Heart right ventricle (tissue), 16 donors: Measurements from ENCODE around the gene RAB39B. TPM values are rescaled to one million over a fixed set of nuclear protein-coding genes. Genes with fewer than 3 reads are reported as not detected.
"Not testable (repeated sequence)": the region's sequence is repeated elsewhere in the genome, so short reads cannot be mapped to it uniquely, and the experiment has no call there.

Source experiments
- ATAC-seq, 8 donors: fragments of 200-7000 bp; cut with Tn5 transposase; one replicate each; pipeline ENCODE4 v1.9.1; 2020; ENCODE audit warnings: mild to moderate bottlenecking in 8 of 8, moderate library complexity in 8 of 8, moderate number of reproducible peaks in 1 of 8
- DNase-seq, 2 donors: peaks; one replicate each; pipeline ENCODE4 v3.0.0-alpha.2; 2020
- H3K27ac ChIP-seq, 10 donors: fragments of 200-600 bp; sonication (generic) in 2 of 10; one replicate each; pipeline versions ENCODE4 v1.5.0 to v1.8.0; 2020 to 2022; ENCODE audit warnings: mild to moderate bottlenecking in 3 of 10
- H3K27me3 ChIP-seq, 7 donors: fragments of 200-600 bp; one replicate each; pipeline ENCODE4 v1.8.0; 2021 to 2022; ENCODE audit warnings: mild to moderate bottlenecking in 2 of 7
- H3K36me3 ChIP-seq, 9 donors: fragments of 200-600 bp; sonication (generic) in 1 of 9; one replicate each; pipeline versions ENCODE4 v1.5.0 to v1.8.0; 2020 to 2022; ENCODE audit warnings: mild to moderate bottlenecking in 2 of 9
- H3K4me1 ChIP-seq, 9 donors: fragments of 200-600 bp; sonication (generic) in 1 of 9; one replicate each; pipeline versions ENCODE4 v1.5.0 to v1.8.0; 2020 to 2022; ENCODE audit warnings: mild to moderate bottlenecking in 4 of 9
- H3K4me3 ChIP-seq, 10 donors: fragments of 200-600 bp; sonication (generic) in 2 of 10; one replicate each; pipeline versions ENCODE4 v1.5.0 to v1.8.0; 2020 to 2022; ENCODE audit warnings: mild to moderate bottlenecking in 7 of 10, moderate library complexity in 2 of 10
- H3K9me3 ChIP-seq, 11 donors: fragments of 200-600 bp in 10 of 11; sonication (generic) in 2 of 11; one replicate each; pipeline versions ENCODE4 v1.5.0 to v1.8.0; 2013 to 2022; ENCODE audit warnings: mild to moderate bottlenecking in 2 of 11, control low read depth in 1 of 11, moderate library complexity in 1 of 11
- CTCF ChIP-seq, 9 donors: fragments of 200-600 bp; sonication (generic) in 2 of 9; IDR thresholded peaks; one replicate each; pipeline versions ENCODE4 v1.5.0 to v1.8.0; 2021 to 2022; ENCODE audit warnings: antibody characterized with exemption in 9 of 9, mild to moderate bottlenecking in 5 of 9, moderate library complexity in 1 of 9
- WGBS, 2 donors: extraction: QIAGEN DNeasy Blood & Tissue Kit; methylation state at CpG; one replicate each; pipeline ENCODE4 v1.1.7; 2013; ENCODE audit warnings: inconsistent platforms in 1 of 2; 5-methylcytosine and 5-hydroxymethylcytosine counted together
- intact Hi-C, 10 donors: fragments of 100-400 bp; cut with DNase I; formaldehyde crosslinking; loops; one replicate each; pipeline versions ENCODE4 v1.11.1 to v1.14.2; 2022
- polyA plus RNA-seq, 2 donors: library from polyadenylated mRNA; stranded (reverse); fragments of 200-250 nt; gene quantifications; one replicate each; pipeline ENCODE4 v1.2.3, GENCODE V29; 2013
- total RNA-seq, 10 donors: library from RNA; stranded (reverse); fragmentation: NEBNext Ultra II Directional in 3 of 10; extraction: Animal tissue kit (Norgen Biotek cat#: 25700) in 3 of 10; gene quantifications; one replicate each; pipeline versions ENCODE4 v1.2.1 to v1.2.4, GENCODE V29; 2021 to 2023
- donor health status: Arrhythmogenic right ventricular cardiomyopathy.
- donor health status: ischemic (EF 13 %, LVEDD 7.1; RV severe dilation, severe dysfunction).
- donor health status: healthy with polysubstance abuse.
- donor health status: DM: no; HTN: yes; CAD: no.
- donor health status: DM: no; HTN: no; CAD: no.
- donor health status: ischemic (EF 25% LVEDD 6.9; RV normal size, moderate dysfunction).
- donor health status: ischemic (EF 25% LVEDD 5.7; RV mildly dilated, moderate dysfunction).
- donor health status: healthy.
- donor health status: DM: yes; HTN: yes; CAD: no.
- donor health status: Ischemic cardiomyopathy.
- donor health status: ischemic (EF 35%, LVEDD 5.7; RV mildly dilated, moderate dysfunction).
- donor health status: nonischemic (EF 11% LVEDD 7.7; RV severe dilation, severe dysfunction).
- donor health status: DM: yes; HTN: yes; CAD: no.
- donor health status: PGD.
- donor health status: ischemic (EF 29% LVEDD 5.4; RV normal size, mild dysfunction).
- donor health status: nonischemic (EF 23%, LVEDD 6.1; RV moderate dilation, normal function).

RAB39B gene
- total and polyA plus RNA-seq, 12 donors = 0.07 to 0.25 (median 0.18) TPM; not detected in 3

- no peak for DNase-seq
- Histone ChIP-seq H3K27me3 (no peaks in the 10 kb centered on the region), H3K9me3 (peaks cover 0 to 51% (median 0%) of the 10 kb centered on the region in 11 donors), H3K36me3 (peaks cover 0 to 5% (median 0%) of the 10 kb centered on the region in 9 donors), H3K27ac (no peak overlapping the region), H3K4me3 (no peak overlapping the region), H3K4me1 (no peaks in the 10 kb centered on the region)
- 95 to 96% methylated on average over 1 of the region's 1 CpG for WGBS, 2 donors
- TF ChIP-seq CTCF (IDR thresholded peaks at IDR 0.05) = no peak
- intact Hi-C loops = no loop called here
- no peak for ATAC-seq
Measured at GRCh38 chrX:155270969-155271368, 6.7 kb upstream of the RAB39B start.

DNA sequence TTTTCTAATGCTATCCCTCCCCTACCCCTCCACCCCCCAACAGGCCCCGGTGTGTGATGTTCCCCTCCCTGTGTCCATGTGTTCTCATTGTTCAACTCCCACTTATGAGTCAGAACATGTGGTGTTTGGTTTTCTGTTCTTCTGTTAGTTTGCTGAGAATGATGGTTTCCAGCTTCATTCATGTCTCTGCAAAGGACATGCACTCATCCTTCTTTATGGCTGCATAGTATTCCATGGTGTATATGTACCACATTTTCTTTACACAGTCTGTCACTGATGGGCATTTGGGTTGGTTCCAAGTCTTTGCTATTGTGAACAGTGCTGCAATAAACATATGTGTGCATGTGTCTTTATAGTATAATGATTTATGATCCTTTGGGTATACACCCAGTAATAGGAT, 3.7 kb upstream of the RAB39B start:
- H3K27me3 ChIP-seq, H3K36me3 ChIP-seq, intact Hi-C loops, H3K27ac ChIP-seq, H3K4me3 ChIP-seq, ATAC-seq, DNase-seq: not testable (repeated sequence)
- H3K9me3 ChIP-seq = peaks cover 0 to 42% (median 0%) of the 10 kb centered on the region in 11 donors
- WGBS, 2 donors = 67 to 91% methylated on average over 1 of the region's 1 CpG
- peaks cover 0 to 12% (median 0%) of the 10 kb centered on the region in 9 donors for H3K4me1 ChIP-seq

DNA sequence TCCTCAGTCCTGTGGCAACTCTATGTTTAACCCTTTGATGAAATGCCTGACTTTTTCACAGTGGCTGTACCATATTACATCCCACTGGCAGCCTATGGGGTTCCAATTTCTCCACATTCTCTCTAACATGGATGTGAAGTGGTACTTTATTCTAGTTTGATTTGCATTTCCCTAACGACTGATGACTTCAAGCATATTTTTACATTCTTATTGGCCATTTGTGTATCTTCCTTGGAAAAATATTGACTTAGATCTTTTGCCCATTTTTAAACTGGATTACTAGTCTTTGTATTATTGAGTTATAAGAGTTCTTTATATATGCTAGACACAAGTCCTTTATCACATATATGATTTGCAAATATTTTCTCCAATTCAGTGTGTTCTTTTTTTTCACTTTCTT, 2.1 kb upstream of the RAB39B start:
- Histone ChIP-seq H3K36me3 (no peaks in the 10 kb centered on the region), H3K9me3 (peaks cover 0 to 26% (median 0%) of the 10 kb centered on the region in 11 donors), H3K4me3 (no peak overlapping the region), H3K4me1 (peaks cover 0 to 12% (median 0%) of the 10 kb centered on the region in 9 donors), H3K27ac (no peak overlapping the region), H3K27me3 (no peaks in the 10 kb centered on the region)
- no peak for TF ChIP-seq CTCF (IDR thresholded peaks at IDR 0.05)
- ATAC-seq (no peak), DNase-seq (no peak)
- 84 to 91% methylated on average over 1 of the region's 1 CpG for WGBS, 2 donors
- intact Hi-C loops = no loop called here

DNA sequence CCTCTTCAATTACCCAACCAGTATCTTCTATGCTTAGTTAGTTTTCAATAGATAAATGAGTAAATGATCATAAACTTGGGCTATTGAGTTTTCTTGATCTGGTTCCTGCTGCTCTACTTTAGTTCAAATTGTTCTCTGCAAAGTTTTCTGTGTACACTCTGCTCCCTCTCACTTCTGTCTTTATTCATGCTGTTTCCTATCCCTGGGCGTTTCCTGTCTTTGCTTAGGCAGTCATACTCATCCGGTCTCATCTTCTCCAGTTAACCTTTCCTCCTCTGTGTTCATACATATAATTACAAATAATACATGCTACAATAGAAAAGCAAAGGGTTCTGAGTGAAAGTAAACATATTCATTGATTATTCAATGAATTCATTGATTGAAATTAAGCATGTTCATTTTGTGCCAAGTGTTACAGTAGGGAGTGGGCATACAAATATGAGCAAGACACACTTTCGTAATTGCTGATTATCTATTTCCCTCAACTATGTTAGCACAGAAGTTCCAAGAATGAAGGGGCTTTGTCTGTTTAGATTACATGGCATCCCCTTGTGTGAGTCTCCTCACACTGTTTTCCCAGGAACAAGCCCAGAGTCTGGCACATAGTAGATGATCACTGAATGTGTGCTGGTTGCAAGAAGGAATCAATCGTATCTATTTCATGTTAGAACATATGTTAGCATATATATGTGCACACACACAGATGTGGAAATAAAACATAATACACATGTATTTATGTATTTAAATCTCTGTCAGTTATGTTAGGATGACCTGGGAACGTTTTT, 1.1 kb downstream of the RAB39B start:
- WGBS, 2 donors = 38 to 48% methylated on average over 5 of the region's 5 CpGs
- Histone ChIP-seq H3K4me3 (peak overlapping the region in 1 of 10 donors; percentile 55), H3K27ac (peak overlapping the region in 1 of 10 donors; percentile 66), H3K4me1 (peaks cover 0 to 12% (median 0%) of the 10 kb centered on the region in 9 donors), H3K27me3 (no peaks in the 10 kb centered on the region), H3K36me3 (no peaks in the 10 kb centered on the region), H3K9me3 (peaks cover 0 to 12% (median 0%) of the 10 kb centered on the region in 11 donors)
- intact Hi-C loops = no loop called here
- no peak for TF ChIP-seq CTCF (IDR thresholded peaks at IDR 0.05)
- DNase-seq = no peak
- ATAC-seq = no peak

- Histone ChIP-seq H3K36me3 (no peaks in the 10 kb centered on the region), H3K9me3 (no peaks in the 10 kb centered on the region), H3K27me3 (no peaks in the 10 kb centered on the region), H3K4me3 (no peak overlapping the region), H3K27ac (no peak overlapping the region), H3K4me1 (peaks cover 0 to 11% (median 0%) of the 10 kb centered on the region in 9 donors)
- 75 to 87% methylated on average over 3 of the region's 3 CpGs for WGBS, 2 donors
- intact Hi-C loops = no loop called here
- DNase-seq (no peak), ATAC-seq (no peak)
- TF ChIP-seq CTCF (IDR thresholded peaks at IDR 0.05) = no peak
Measured at GRCh38 chrX:155259752-155260151, 4.5 kb downstream of the RAB39B start.
